Measurements from ENCODE around the gene GRM4.

GRM4 gene

GRCh38 chr6:34001706-34002621, 143.9 kb downstream of the GRM4 start:
- Mint-ChIP-seq H3K9me3 (peaks cover 5% of the 10 kb centered on the region), H3K4me1 (ENCODE audit: low read depth) (no peaks in the 10 kb centered on the region), H3K27me3 (ENCODE audit: low read depth) (peaks cover 19% of the 10 kb centered on the region), H3K36me3 (ENCODE audit: low read depth) (no peaks in the 10 kb centered on the region), H3K4me3 (no peak overlapping the region), H3K27ac (no peak overlapping the region)

- Mint-ChIP-seq H3K4me1 (ENCODE audit: low read depth) (no peaks in the 10 kb centered on the region), H3K9me3 (peaks cover 9% of the 10 kb centered on the region), H3K4me3 (no peak overlapping the region), H3K27ac (no peak overlapping the region), H3K27me3 (ENCODE audit: low read depth) (peaks cover 19% of the 10 kb centered on the region), H3K36me3 (ENCODE audit: low read depth) (no peaks in the 10 kb centered on the region)
Measured at GRCh38 chr6:34000281-34000680, 145.6 kb downstream of the GRM4 start.

- Mint-ChIP-seq H3K27ac (no peak overlapping the region), H3K36me3 (ENCODE audit: low read depth) (no peaks in the 10 kb centered on the region), H3K9me3 (peaks cover 9% of the 10 kb centered on the region), H3K4me3 (no peak overlapping the region), H3K27me3 (ENCODE audit: low read depth) (peaks cover 19% of the 10 kb centered on the region), H3K4me1 (ENCODE audit: low read depth) (no peaks in the 10 kb centered on the region)
Measured at GRCh38 chr6:33999567-33999966, 146.3 kb downstream of the GRM4 start.

GRCh38 chr6:33998660-33999059, 147.2 kb downstream of the GRM4 start:
- Mint-ChIP-seq H3K4me3 (no peak overlapping the region), H3K9me3 (peaks cover 9% of the 10 kb centered on the region), H3K27ac (no peak overlapping the region), H3K27me3 (ENCODE audit: low read depth) (peaks cover 21% of the 10 kb centered on the region), H3K4me1 (ENCODE audit: low read depth) (no peaks in the 10 kb centered on the region), H3K36me3 (ENCODE audit: low read depth) (no peaks in the 10 kb centered on the region)

- peaks cover 21% of the 10 kb centered on the region for H3K27me3 Mint-ChIP-seq (ENCODE audit: low read depth)
- H3K4me3 Mint-ChIP-seq = no peak overlapping the region
- H3K27ac Mint-ChIP-seq = no peak overlapping the region
- no peaks in the 10 kb centered on the region for H3K4me1 Mint-ChIP-seq (ENCODE audit: low read depth)
- no peaks in the 10 kb centered on the region for H3K36me3 Mint-ChIP-seq (ENCODE audit: low read depth)
- peaks cover 9% of the 10 kb centered on the region for H3K9me3 Mint-ChIP-seq
Measured at GRCh38 chr6:33997265-33997664, 148.6 kb downstream of the GRM4 start.

- no peaks in the 10 kb centered on the region for H3K4me1 Mint-ChIP-seq (ENCODE audit: low read depth)
- H3K9me3 Mint-ChIP-seq = peaks cover 9% of the 10 kb centered on the region
- H3K36me3 Mint-ChIP-seq (ENCODE audit: low read depth) = no peaks in the 10 kb centered on the region
- H3K27me3 Mint-ChIP-seq (ENCODE audit: low read depth) = peaks cover 23% of the 10 kb centered on the region
- H3K4me3 Mint-ChIP-seq = no peak overlapping the region
- H3K27ac Mint-ChIP-seq = no peak overlapping the region
Measured at GRCh38 chr6:33996120-33996475, 149.8 kb downstream of the GRM4 start.

- H3K27me3 Mint-ChIP-seq (ENCODE audit: low read depth) = peaks cover 28% of the 10 kb centered on the region
- H3K4me1 Mint-ChIP-seq (ENCODE audit: low read depth) = no peaks in the 10 kb centered on the region
- no peak overlapping the region for H3K4me3 Mint-ChIP-seq
- no peak overlapping the region for H3K27ac Mint-ChIP-seq
- H3K9me3 Mint-ChIP-seq = peaks cover 9% of the 10 kb centered on the region
- no peaks in the 10 kb centered on the region for H3K36me3 Mint-ChIP-seq (ENCODE audit: low read depth)
Measured at GRCh38 chr6:33995309-33996119, 150.4 kb downstream of the GRM4 start.

- H3K36me3 Mint-ChIP-seq (ENCODE audit: low read depth) = no peaks in the 10 kb centered on the region
- H3K27ac Mint-ChIP-seq = no peak overlapping the region
- no peaks in the 10 kb centered on the region for H3K4me1 Mint-ChIP-seq (ENCODE audit: low read depth)
- no peak overlapping the region for H3K4me3 Mint-ChIP-seq
- H3K9me3 Mint-ChIP-seq = peaks cover 9% of the 10 kb centered on the region
- peaks cover 28% of the 10 kb centered on the region for H3K27me3 Mint-ChIP-seq (ENCODE audit: low read depth)
Measured at GRCh38 chr6:33994472-33995308, 151.2 kb downstream of the GRM4 start.

GRCh38 chr6:33993653-33994471, 152.0 kb downstream of the GRM4 start:
- peaks cover 31% of the 10 kb centered on the region for H3K27me3 Mint-ChIP-seq (ENCODE audit: low read depth)
- H3K36me3 Mint-ChIP-seq (ENCODE audit: low read depth) = no peaks in the 10 kb centered on the region
- H3K4me3 Mint-ChIP-seq = no peak overlapping the region
- H3K4me1 Mint-ChIP-seq (ENCODE audit: low read depth) = no peaks in the 10 kb centered on the region
- no peak overlapping the region for H3K27ac Mint-ChIP-seq
- H3K9me3 Mint-ChIP-seq = peaks cover 9% of the 10 kb centered on the region

- no peaks in the 10 kb centered on the region for H3K36me3 Mint-ChIP-seq (ENCODE audit: low read depth)
- no peaks in the 10 kb centered on the region for H3K4me1 Mint-ChIP-seq (ENCODE audit: low read depth)
- no peak overlapping the region for H3K27ac Mint-ChIP-seq
- H3K27me3 Mint-ChIP-seq (ENCODE audit: low read depth) = peaks cover 27% of the 10 kb centered on the region
- H3K9me3 Mint-ChIP-seq = peaks cover 9% of the 10 kb centered on the region
- no peak overlapping the region for H3K4me3 Mint-ChIP-seq
Measured at GRCh38 chr6:33993091-33993490, 152.8 kb downstream of the GRM4 start.

GRCh38 chr6:33992191-33992590, 153.7 kb downstream of the GRM4 start:
- Mint-ChIP-seq H3K27me3 (ENCODE audit: low read depth) (peaks cover 24% of the 10 kb centered on the region), H3K27ac (no peak overlapping the region), H3K4me1 (ENCODE audit: low read depth) (no peaks in the 10 kb centered on the region), H3K36me3 (ENCODE audit: low read depth) (no peaks in the 10 kb centered on the region), H3K4me3 (no peak overlapping the region), H3K9me3 (peaks cover 6% of the 10 kb centered on the region)

GRCh38 chr6:33991610-33992009, 154.3 kb downstream of the GRM4 start:
- Mint-ChIP-seq H3K9me3 (peaks cover under 1% of the 10 kb centered on the region), H3K27ac (no peak overlapping the region), H3K27me3 (ENCODE audit: low read depth) (peaks cover 19% of the 10 kb centered on the region), H3K4me3 (no peak overlapping the region), H3K4me1 (ENCODE audit: low read depth) (no peaks in the 10 kb centered on the region), H3K36me3 (ENCODE audit: low read depth) (no peaks in the 10 kb centered on the region)

- Mint-ChIP-seq H3K4me3 (no peak overlapping the region), H3K4me1 (ENCODE audit: low read depth) (no peaks in the 10 kb centered on the region), H3K27ac (no peak overlapping the region), H3K27me3 (ENCODE audit: low read depth) (peaks cover 13% of the 10 kb centered on the region), H3K36me3 (ENCODE audit: low read depth) (no peaks in the 10 kb centered on the region), H3K9me3 (no peaks in the 10 kb centered on the region)
Measured at GRCh38 chr6:33990061-33990541, 155.8 kb downstream of the GRM4 start.

All from T-helper 1 cell treated with Interleukin-12 subunit alpha and Interleukin-12 subunit beta and Interleukin-4 antibody, amounts not matched to agents 30 μg/mL and 1 μg/mL, for 36 hours (primary cell).